NB4 (cell line): ENCODE measurements around the gene BICD1.

ENCODE experiments used
- DNase-seq: peaks from one replicate; pipeline ENCODE4 v3.0.0; 2010; ENCODE audit warnings: low read depth
- H3K4me3 ChIP-seq: one replicate; pipeline ENCODE4 v1.5.1; 2011; ENCODE audit warnings: mild to moderate bottlenecking, low read depth, low read length, moderate library complexity
- CTCF ChIP-seq: IDR thresholded peaks from one replicate; pipeline ENCODE4 v1.5.1; 2012; ENCODE audit warnings: low read depth, low read length
- MAX ChIP-seq: IDR thresholded peaks from 2 replicates; pipeline ENCODE4 v1.6.1; 2011; ENCODE audit warnings: low read depth, low read length
- MYC ChIP-seq: IDR thresholded peaks from 2 replicates; pipeline ENCODE4 v1.6.1; 2011; ENCODE audit warnings: low read depth, low read length
- POLR2A ChIP-seq: IDR thresholded peaks from 2 replicates; pipeline ENCODE4 v1.6.1; 2011; ENCODE audit warnings: mild to moderate bottlenecking; ENCODE audit not compliant: insufficient read length; ENCODE audit errors: extremely low read depth

Gene BICD1

GRCh38 chr12:32163596-32163995 is 56.9 kb downstream of the BICD1 start:
- H3K4me3 ChIP-seq = no peak overlapping the region
- no peak for DNase-seq
- TF ChIP-seq CTCF (no peak), MAX (no peak), MYC (no peak), POLR2A (no peak)

- DNase-seq = no peak
- H3K4me3 ChIP-seq = no peak overlapping the region
- TF ChIP-seq MYC = no peak
- no peak for TF ChIP-seq POLR2A
- TF ChIP-seq MAX = no peak
- TF ChIP-seq CTCF = no peak
Measured at GRCh38 chr12:32166510-32166909, 59.9 kb downstream of the BICD1 start.

GRCh38 chr12:32170437-32170998 is 63.9 kb downstream of the BICD1 start:
- TF ChIP-seq MYC = no peak
- TF ChIP-seq CTCF = no peak
- DNase-seq = no peak
- no peak overlapping the region for H3K4me3 ChIP-seq

- TF ChIP-seq POLR2A (no peak), CTCF (no peak), MYC (no peak), MAX (no peak)
- DNase-seq = no peak
- no peak overlapping the region for H3K4me3 ChIP-seq
Measured at GRCh38 chr12:32171211-32171610, 64.6 kb downstream of the BICD1 start.

GRCh38 chr12:32176606-32177005 is 70.0 kb downstream of the BICD1 start:
- no peak for TF ChIP-seq CTCF
- no peak for TF ChIP-seq MYC
- TF ChIP-seq MAX = no peak
- no peak for TF ChIP-seq POLR2A
- DNase-seq = no peak
- H3K4me3 ChIP-seq = no peak overlapping the region
